Measurements from ENCODE around the gene SARM1. TPM values are rescaled to one million over a fixed set of nuclear protein-coding genes. Genes with fewer than 3 reads are reported as not detected.
A peak's percentile ranks its signal among the peaks of the same experiment; 100 is the strongest.

SARM1 gene
- polyA plus RNA-seq, 1 donor from 2014 or later = 21.6 TPM

DNA sequence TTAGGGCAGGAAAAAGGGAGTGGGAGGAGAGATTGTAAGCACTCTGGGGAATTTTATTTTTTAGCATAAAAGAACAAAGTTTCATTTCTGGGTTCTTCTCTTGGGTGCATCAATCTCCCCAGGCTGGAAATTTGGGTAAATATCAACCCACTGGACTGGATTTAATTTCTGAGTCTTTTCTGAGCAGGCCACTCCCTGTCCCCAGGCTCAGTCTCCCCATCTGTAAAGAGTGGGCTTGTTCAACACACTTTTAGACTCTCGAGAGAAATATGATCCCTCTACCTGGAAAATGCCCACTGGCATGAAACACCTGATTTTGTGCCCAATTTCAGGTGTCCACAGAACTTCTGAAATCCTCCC, 770 bp upstream of the SARM1 start:
- no peak for TF ChIP-seq SMC3 (conservative IDR thresholded peaks at IDR 0.05; ENCODE audit: poor library complexity)
- TF ChIP-seq, protein P1, sequence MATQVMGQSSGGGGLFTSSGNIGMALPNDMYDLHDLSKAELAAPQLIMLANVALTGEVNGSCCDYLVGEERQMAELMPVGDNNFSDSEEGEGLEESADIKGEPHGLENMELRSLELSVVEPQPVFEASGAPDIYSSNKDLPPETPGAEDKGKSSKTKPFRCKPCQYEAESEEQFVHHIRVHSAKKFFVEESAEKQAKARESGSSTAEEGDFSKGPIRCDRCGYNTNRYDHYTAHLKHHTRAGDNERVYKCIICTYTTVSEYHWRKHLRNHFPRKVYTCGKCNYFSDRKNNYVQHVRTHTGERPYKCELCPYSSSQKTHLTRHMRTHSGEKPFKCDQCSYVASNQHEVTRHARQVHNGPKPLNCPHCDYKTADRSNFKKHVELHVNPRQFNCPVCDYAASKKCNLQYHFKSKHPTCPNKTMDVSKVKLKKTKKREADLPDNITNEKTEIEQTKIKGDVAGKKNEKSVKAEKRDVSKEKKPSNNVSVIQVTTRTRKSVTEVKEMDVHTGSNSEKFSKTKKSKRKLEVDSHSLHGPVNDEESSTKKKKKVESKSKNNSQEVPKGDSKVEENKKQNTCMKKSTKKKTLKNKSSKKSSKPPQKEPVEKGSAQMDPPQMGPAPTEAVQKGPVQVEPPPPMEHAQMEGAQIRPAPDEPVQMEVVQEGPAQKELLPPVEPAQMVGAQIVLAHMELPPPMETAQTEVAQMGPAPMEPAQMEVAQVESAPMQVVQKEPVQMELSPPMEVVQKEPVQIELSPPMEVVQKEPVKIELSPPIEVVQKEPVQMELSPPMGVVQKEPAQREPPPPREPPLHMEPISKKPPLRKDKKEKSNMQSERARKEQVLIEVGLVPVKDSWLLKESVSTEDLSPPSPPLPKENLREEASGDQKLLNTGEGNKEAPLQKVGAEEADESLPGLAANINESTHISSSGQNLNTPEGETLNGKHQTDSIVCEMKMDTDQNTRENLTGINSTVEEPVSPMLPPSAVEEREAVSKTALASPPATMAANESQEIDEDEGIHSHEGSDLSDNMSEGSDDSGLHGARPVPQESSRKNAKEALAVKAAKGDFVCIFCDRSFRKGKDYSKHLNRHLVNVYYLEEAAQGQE (IDR thresholded peaks at IDR 0.05; ENCODE audit: borderline replicate concordance) = no peak
- TF ChIP-seq EZH2 (IDR thresholded peaks at IDR 0.05; ENCODE audit: borderline replicate concordance, insufficient read depth, low read length, poor library complexity, severe bottlenecking) = no peak
- no peak for TF ChIP-seq EP300 (conservative IDR thresholded peaks at IDR 0.05; ENCODE audit: poor library complexity, severe bottlenecking)
- TF ChIP-seq, protein P2, sequence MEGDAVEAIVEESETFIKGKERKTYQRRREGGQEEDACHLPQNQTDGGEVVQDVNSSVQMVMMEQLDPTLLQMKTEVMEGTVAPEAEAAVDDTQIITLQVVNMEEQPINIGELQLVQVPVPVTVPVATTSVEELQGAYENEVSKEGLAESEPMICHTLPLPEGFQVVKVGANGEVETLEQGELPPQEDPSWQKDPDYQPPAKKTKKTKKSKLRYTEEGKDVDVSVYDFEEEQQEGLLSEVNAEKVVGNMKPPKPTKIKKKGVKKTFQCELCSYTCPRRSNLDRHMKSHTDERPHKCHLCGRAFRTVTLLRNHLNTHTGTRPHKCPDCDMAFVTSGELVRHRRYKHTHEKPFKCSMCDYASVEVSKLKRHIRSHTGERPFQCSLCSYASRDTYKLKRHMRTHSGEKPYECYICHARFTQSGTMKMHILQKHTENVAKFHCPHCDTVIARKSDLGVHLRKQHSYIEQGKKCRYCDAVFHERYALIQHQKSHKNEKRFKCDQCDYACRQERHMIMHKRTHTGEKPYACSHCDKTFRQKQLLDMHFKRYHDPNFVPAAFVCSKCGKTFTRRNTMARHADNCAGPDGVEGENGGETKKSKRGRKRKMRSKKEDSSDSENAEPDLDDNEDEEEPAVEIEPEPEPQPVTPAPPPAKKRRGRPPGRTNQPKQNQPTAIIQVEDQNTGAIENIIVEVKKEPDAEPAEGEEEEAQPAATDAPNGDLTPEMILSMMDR (IDR thresholded peaks at IDR 0.05; ENCODE audit: poor library complexity, severe bottlenecking) = no peak
- TF ChIP-seq TAF1 (IDR thresholded peaks at IDR 0.05; ENCODE audit: low read depth) = no peak
- no peak for TF ChIP-seq RAD21 (conservative IDR thresholded peaks at IDR 0.05)
- TF ChIP-seq POLR2AphosphoS5 (IDR thresholded peaks at IDR 0.05) = no peak
- no peak for TF ChIP-seq MXI1 (conservative IDR thresholded peaks at IDR 0.05; ENCODE audit: poor library complexity, severe bottlenecking)
- H3F3A ChIP-seq (ENCODE audit: insufficient read depth, low read length, poor library complexity, severe bottlenecking) = peaks cover 3% of the 10 kb centered on the region
- peak overlapping the region; percentile 96 for H3K27ac ChIP-seq (ENCODE audit: low read length)
- H3K4me2 ChIP-seq (ENCODE audit: low read length) = no peak overlapping the region
- H2AFZ ChIP-seq (ENCODE audit: low read depth, low read length) = no peak overlapping the region
- H3K4me3 ChIP-seq (ENCODE audit: low read length) = peak overlapping the region; percentile 95
- H3K79me2 ChIP-seq (replicated peaks; ENCODE audit: insufficient read depth, low read length) = peaks cover 17% of the 10 kb centered on the region
- no peaks in the 10 kb centered on the region for H3K27me3 ChIP-seq (ENCODE audit: insufficient read depth, low read depth, low read length)
- H3K9ac ChIP-seq (ENCODE audit: low read length) = peak overlapping the region; percentile 99
- no peaks in the 10 kb centered on the region for H3K9me3 ChIP-seq (ENCODE audit: low read length)
- H3K36me3 ChIP-seq (ENCODE audit: insufficient read depth, low read length) = no peaks in the 10 kb centered on the region
- H3K9me2 ChIP-seq (ENCODE audit: insufficient read depth, low read length) = no peaks in the 10 kb centered on the region
- no peaks in the 10 kb centered on the region for H4K20me1 ChIP-seq (ENCODE audit: insufficient read depth)

DNA sequence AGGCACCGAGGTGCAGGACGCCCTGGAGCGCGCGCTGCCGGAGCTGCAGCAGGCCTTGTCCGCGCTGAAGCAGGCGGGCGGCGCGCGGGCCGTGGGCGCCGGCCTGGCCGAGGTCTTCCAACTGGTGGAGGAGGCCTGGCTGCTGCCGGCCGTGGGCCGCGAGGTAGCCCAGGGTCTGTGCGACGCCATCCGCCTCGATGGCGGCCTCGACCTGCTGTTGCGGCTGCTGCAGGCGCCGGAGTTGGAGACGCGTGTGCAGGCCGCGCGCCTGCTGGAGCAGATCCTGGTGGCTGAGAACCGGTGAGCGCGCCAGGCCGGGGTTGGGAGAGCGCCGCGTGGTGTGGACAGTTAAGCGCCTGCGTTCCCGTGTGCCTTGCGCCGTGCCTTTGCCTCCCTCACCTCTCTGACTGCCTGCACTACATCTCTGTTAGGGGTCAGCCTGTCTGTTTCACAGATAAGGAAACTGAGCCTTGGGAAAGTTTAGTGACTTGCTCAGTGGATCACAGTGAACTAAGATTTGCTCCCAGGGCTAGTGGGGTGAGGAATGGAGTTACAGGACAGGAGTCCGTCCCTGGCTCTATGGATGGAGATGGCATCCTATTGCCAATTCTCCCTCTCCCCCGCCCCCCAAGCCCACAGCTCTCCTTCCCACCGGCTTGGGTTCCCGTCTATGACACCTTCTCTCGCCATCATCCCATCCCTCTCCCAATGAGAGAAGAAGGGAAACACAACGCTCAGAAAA, 880 bp downstream of the SARM1 start:
- Histone ChIP-seq H3K79me2 (replicated peaks; ENCODE audit: insufficient read depth, low read length) (peaks cover 19% of the 10 kb centered on the region), H3K27me3 (ENCODE audit: insufficient read depth, low read depth, low read length) (no peaks in the 10 kb centered on the region), H3K9ac (ENCODE audit: low read length) (peak overlapping the region; percentile 99), H4K20me1 (ENCODE audit: insufficient read depth) (no peaks in the 10 kb centered on the region), H3K9me2 (ENCODE audit: insufficient read depth, low read length) (no peaks in the 10 kb centered on the region), H3K27ac (ENCODE audit: low read length) (peak overlapping the region; percentile 96), H3K36me3 (ENCODE audit: insufficient read depth, low read length) (no peaks in the 10 kb centered on the region), H3K4me3 (ENCODE audit: low read length) (peak overlapping the region; percentile 95), H3K9me3 (ENCODE audit: low read length) (no peaks in the 10 kb centered on the region), H3F3A (ENCODE audit: insufficient read depth, low read length, poor library complexity, severe bottlenecking) (peaks cover 3% of the 10 kb centered on the region), H3K4me2 (ENCODE audit: low read length) (peak overlapping the region; percentile 92), H2AFZ (ENCODE audit: low read depth, low read length) (peak overlapping the region; percentile 60)
- TF ChIP-seq RAD21 (conservative IDR thresholded peaks at IDR 0.05) = no peak
- TF ChIP-seq, protein P1 (IDR thresholded peaks at IDR 0.05; ENCODE audit: borderline replicate concordance) = peak; percentile 6
- no peak for TF ChIP-seq EP300 (conservative IDR thresholded peaks at IDR 0.05; ENCODE audit: poor library complexity, severe bottlenecking)
- peak; percentile 35 for TF ChIP-seq POLR2AphosphoS5 (IDR thresholded peaks at IDR 0.05)
- TF ChIP-seq MXI1 (conservative IDR thresholded peaks at IDR 0.05; ENCODE audit: poor library complexity, severe bottlenecking) = peak; percentile 81
- TF ChIP-seq, protein P2 (IDR thresholded peaks at IDR 0.05; ENCODE audit: poor library complexity, severe bottlenecking) = peak; percentile 23
- no peak for TF ChIP-seq TAF1 (IDR thresholded peaks at IDR 0.05; ENCODE audit: low read depth)
- TF ChIP-seq EZH2 (IDR thresholded peaks at IDR 0.05; ENCODE audit: borderline replicate concordance, insufficient read depth, low read length, poor library complexity, severe bottlenecking) = no peak
- TF ChIP-seq SMC3 (conservative IDR thresholded peaks at IDR 0.05; ENCODE audit: poor library complexity) = no peak
